SK-N-MC (cell line): Measurements from ENCODE around the gene GCNT4.

Experiments
- EZH2 ChIP-seq: fragments of 200-600 bp; sonication (generic); IDR thresholded peaks from one replicate; pipeline ENCODE4 v1.6.1; 2017; ENCODE audit warnings: antibody characterized with exemption
- POLR2AphosphoS5 ChIP-seq: IDR thresholded peaks from 2 replicates; pipeline ENCODE4 v1.6.1; 2012; ENCODE audit warnings: mild to moderate bottlenecking, low read depth, low read length, borderline replicate concordance

GRCh38 chr5:75045071-75045470, 7.3 kb downstream of the GCNT4 start:
- TF ChIP-seq POLR2AphosphoS5 = no peak
- no peak for TF ChIP-seq EZH2
